GM15510 (cell line): ENCODE data around the gene NYNRIN.

Source experiments
- POLR2A ChIP-seq: IDR thresholded peaks from 3 replicates; pipeline ENCODE4 v1.6.1; 2011; ENCODE audit warnings: borderline replicate concordance; ENCODE audit not compliant: insufficient read length; ENCODE audit errors: extremely low read depth

The NYNRIN gene

GRCh38 chr14:24366721-24367513, 31.9 kb upstream of the NYNRIN start:
- no peak for TF ChIP-seq POLR2A

- TF ChIP-seq POLR2A, result no peak
These were observed 31.1 kb upstream of the NYNRIN start, which contains the start of gene NFATC4 for GRCh38 chr14:24367514-24368211. TSS of gene NFATC4 (plus strand) at chr14:24368184. CDS start at chr14:24368341, 157 bp downstream.

- TF ChIP-seq POLR2A, result no peak
These were observed 30.6 kb upstream of the NYNRIN start for GRCh38 chr14:24368212-24368561.

GRCh38 chr14:24368562-24369252, 30.1 kb upstream of the NYNRIN start:
- TF ChIP-seq POLR2A, result no peak

- no peak for TF ChIP-seq POLR2A
These were observed 29.3 kb upstream of the NYNRIN start for GRCh38 chr14:24369463-24369862.

GRCh38 chr14:24369907-24370687, 28.7 kb upstream of the NYNRIN start:
- no peak for TF ChIP-seq POLR2A

- TF ChIP-seq POLR2A, result no peak
These were observed 28.1 kb upstream of the NYNRIN start for GRCh38 chr14:24370748-24371147.

GRCh38 chr14:24372701-24373416, 25.9 kb upstream of the NYNRIN start:
- no peak for TF ChIP-seq POLR2A

GRCh38 chr14:24376448-24377070, 22.2 kb upstream of the NYNRIN start:
- no peak for TF ChIP-seq POLR2A

- TF ChIP-seq POLR2A, result no peak
These were observed 21.7 kb upstream of the NYNRIN start for GRCh38 chr14:24377126-24377525.

GRCh38 chr14:24377657-24378056, 21.1 kb upstream of the NYNRIN start:
- no peak for TF ChIP-seq POLR2A

- no peak for TF ChIP-seq POLR2A
These were observed 20.5 kb upstream of the NYNRIN start for GRCh38 chr14:24378327-24378726.

GRCh38 chr14:24378981-24379906, 19.6 kb upstream of the NYNRIN start:
- no peak for TF ChIP-seq POLR2A
